ENCODE measurements around the gene TMED9. TPM values are rescaled to one million over a fixed set of nuclear protein-coding genes. Genes with fewer than 3 reads are reported as not detected.

The TMED9 gene
- total and polyA plus RNA-seq, 9 of the 15 experiments (the other 6 are each of a cell fraction or from before 2014, with no cell fraction given), result 43.7 to 301 (median 90.0) TPM

DNA sequence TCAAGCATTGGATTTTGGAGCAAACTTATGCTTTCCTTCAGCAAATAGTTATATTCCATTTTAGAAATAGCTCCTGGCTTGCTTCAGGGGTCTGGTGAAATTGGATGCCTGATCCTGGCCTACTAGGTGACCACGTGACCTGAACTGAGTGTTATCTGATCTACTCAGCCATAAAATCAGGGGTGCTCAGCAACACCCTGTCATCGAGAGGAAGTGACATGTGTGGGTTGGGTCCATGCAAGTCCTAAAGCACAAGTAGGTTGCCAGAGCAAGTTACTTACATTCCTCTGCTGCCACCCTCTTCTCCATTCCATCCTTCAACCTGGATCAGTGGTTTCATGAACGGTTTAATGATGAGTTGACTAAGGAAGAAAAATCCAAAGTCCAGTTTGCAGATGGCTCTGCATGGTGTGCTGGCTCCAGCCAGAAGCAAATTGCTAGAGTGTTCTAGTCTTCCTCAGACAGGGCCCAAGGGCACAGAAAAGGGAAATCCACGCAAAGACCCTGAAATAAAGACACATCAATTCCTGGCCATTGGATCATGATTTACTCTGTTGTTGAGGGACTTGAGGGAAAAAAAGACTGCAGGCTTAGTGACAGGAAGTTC lies 34.9 kb upstream of the TMED9 start (continued):
- TF ChIP-seq, protein P1, sequence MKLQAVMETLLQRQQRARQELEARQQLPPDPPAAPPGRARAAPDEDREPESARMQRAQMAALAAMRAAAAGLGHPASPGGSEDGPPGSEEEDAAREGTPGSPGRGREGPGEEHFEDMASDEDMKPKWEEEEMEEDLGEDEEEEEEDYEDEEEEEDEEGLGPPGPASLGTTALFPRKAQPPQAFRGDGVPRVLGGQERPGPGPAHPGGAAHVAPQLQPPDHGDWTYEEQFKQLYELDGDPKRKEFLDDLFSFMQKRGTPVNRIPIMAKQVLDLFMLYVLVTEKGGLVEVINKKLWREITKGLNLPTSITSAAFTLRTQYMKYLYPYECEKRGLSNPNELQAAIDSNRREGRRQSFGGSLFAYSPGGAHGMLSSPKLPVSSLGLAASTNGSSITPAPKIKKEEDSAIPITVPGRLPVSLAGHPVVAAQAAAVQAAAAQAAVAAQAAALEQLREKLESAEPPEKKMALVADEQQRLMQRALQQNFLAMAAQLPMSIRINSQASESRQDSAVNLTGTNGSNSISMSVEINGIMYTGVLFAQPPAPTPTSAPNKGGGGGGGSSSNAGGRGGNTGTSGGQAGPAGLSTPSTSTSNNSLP (IDR thresholded peaks at IDR 0.05; ENCODE audit: borderline replicate concordance, low read depth, low read length), result no peak
- TF ChIP-seq CHCHD3 (CRISPR knock-in tag; IDR thresholded peaks at IDR 0.05) (no peak), SRSF1 (IDR thresholded peaks at IDR 0.05; ENCODE audit: low read depth, low read length) (no peak), CAMTA2 (CRISPR knock-in tag; conservative IDR thresholded peaks at IDR 0.05) (no peak), THRAP3 (IDR thresholded peaks at IDR 0.05; ENCODE audit: borderline replicate concordance) (no peak), MCM5 (IDR thresholded peaks at IDR 0.05; ENCODE audit: low read depth) (no peak), POLR2H (tag; IDR thresholded peaks at IDR 0.05; ENCODE audit: low read depth) (peak; percentile 69; the same call in 1 of the 2 replicates), CBX5 (IDR thresholded peaks at IDR 0.05; ENCODE audit: borderline replicate concordance, low read depth) (no peak), ZNF57 (CRISPR knock-in tag; IDR thresholded peaks at IDR 0.05) (no peak), ZBTB17 (CRISPR knock-in tag; IDR thresholded peaks at IDR 0.05) (no peak), ELF4 (CRISPR knock-in tag; IDR thresholded peaks at IDR 0.05) (no peak), ZNF212 (CRISPR knock-in tag; IDR thresholded peaks at IDR 0.05) (no peak), ZNF778 (CRISPR knock-in tag; IDR thresholded peaks at IDR 0.05) (no peak), ZNF121 (CRISPR knock-in tag; conservative IDR thresholded peaks at IDR 0.05) (no peak), FOXP1 (CRISPR knock-in tag; IDR thresholded peaks at IDR 0.05) (no peak)
- TF ChIP-seq, protein P2, sequence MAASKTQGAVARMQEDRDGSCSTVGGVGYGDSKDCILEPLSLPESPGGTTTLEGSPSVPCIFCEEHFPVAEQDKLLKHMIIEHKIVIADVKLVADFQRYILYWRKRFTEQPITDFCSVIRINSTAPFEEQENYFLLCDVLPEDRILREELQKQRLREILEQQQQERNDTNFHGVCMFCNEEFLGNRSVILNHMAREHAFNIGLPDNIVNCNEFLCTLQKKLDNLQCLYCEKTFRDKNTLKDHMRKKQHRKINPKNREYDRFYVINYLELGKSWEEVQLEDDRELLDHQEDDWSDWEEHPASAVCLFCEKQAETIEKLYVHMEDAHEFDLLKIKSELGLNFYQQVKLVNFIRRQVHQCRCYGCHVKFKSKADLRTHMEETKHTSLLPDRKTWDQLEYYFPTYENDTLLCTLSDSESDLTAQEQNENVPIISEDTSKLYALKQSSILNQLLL (CRISPR knock-in tag; IDR thresholded peaks at IDR 0.05; ENCODE audit: borderline replicate concordance), result no peak
- TF ChIP-seq, protein P3, sequence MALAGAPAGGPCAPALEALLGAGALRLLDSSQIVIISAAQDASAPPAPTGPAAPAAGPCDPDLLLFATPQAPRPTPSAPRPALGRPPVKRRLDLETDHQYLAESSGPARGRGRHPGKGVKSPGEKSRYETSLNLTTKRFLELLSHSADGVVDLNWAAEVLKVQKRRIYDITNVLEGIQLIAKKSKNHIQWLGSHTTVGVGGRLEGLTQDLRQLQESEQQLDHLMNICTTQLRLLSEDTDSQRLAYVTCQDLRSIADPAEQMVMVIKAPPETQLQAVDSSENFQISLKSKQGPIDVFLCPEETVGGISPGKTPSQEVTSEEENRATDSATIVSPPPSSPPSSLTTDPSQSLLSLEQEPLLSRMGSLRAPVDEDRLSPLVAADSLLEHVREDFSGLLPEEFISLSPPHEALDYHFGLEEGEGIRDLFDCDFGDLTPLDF (CRISPR knock-in tag; IDR thresholded peaks at IDR 0.05), result no peak
- TF ChIP-seq, protein P4, sequence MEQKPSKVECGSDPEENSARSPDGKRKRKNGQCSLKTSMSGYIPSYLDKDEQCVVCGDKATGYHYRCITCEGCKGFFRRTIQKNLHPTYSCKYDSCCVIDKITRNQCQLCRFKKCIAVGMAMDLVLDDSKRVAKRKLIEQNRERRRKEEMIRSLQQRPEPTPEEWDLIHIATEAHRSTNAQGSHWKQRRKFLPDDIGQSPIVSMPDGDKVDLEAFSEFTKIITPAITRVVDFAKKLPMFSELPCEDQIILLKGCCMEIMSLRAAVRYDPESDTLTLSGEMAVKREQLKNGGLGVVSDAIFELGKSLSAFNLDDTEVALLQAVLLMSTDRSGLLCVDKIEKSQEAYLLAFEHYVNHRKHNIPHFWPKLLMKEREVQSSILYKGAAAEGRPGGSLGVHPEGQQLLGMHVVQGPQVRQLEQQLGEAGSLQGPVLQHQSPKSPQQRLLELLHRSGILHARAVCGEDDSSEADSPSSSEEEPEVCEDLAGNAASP (IDR thresholded peaks at IDR 0.05), result no peak
- TF ChIP-seq, protein P5, sequence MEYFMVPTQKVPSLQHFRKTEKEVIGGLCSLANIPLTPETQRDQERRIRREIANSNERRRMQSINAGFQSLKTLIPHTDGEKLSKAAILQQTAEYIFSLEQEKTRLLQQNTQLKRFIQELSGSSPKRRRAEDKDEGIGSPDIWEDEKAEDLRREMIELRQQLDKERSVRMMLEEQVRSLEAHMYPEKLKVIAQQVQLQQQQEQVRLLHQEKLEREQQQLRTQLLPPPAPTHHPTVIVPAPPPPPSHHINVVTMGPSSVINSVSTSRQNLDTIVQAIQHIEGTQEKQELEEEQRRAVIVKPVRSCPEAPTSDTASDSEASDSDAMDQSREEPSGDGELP (CRISPR knock-in tag; IDR thresholded peaks at IDR 0.05; ENCODE audit: borderline replicate concordance), result 0 out of 2 replicates have a peak, but pooled peaks have one; percentile 36
- TF ChIP-seq, protein P6, sequence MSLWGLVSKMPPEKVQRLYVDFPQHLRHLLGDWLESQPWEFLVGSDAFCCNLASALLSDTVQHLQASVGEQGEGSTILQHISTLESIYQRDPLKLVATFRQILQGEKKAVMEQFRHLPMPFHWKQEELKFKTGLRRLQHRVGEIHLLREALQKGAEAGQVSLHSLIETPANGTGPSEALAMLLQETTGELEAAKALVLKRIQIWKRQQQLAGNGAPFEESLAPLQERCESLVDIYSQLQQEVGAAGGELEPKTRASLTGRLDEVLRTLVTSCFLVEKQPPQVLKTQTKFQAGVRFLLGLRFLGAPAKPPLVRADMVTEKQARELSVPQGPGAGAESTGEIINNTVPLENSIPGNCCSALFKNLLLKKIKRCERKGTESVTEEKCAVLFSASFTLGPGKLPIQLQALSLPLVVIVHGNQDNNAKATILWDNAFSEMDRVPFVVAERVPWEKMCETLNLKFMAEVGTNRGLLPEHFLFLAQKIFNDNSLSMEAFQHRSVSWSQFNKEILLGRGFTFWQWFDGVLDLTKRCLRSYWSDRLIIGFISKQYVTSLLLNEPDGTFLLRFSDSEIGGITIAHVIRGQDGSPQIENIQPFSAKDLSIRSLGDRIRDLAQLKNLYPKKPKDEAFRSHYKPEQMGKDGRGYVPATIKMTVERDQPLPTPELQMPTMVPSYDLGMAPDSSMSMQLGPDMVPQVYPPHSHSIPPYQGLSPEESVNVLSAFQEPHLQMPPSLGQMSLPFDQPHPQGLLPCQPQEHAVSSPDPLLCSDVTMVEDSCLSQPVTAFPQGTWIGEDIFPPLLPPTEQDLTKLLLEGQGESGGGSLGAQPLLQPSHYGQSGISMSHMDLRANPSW (CRISPR knock-in tag; IDR thresholded peaks at IDR 0.05), result no peak

Measured in K562 (cell line).